BE2C (cell line): ENCODE data around the gene TRIM13.

ENCODE experiments used
- DNase-seq: peaks from one replicate; pipeline ENCODE4 v3.0.0-alpha.2; 2020
- H3K27me3 ChIP-seq: fragments of 250-450 bp; sonication (Bioruptor Pico); 2 replicates; pipeline ENCODE4 v1.5.1; 2020; ENCODE audit warnings: mild to moderate bottlenecking
- H3K36me3 ChIP-seq: fragments of 250-450 bp; sonication (Bioruptor Pico); 2 replicates; pipeline ENCODE4 v1.5.1; 2020; ENCODE audit warnings: mild to moderate bottlenecking
- H3K4me1 ChIP-seq: fragments of 250-450 bp; sonication (Bioruptor Pico); 2 replicates; pipeline ENCODE4 v1.5.1; 2020
- H3K4me3 ChIP-seq: 2 replicates; pipeline ENCODE4 v1.5.1; 2011; ENCODE audit warnings: low read depth, low read length
- H3K9me3 ChIP-seq: fragments of 250-450 bp; sonication (Bioruptor Pico); 2 replicates; pipeline ENCODE4 v1.5.1; 2020
- TF ChIP-seq, protein P1 (sequence below): IDR thresholded peaks from 2 replicates; pipeline ENCODE4 v1.5.1; 2012; ENCODE audit warnings: mild to moderate bottlenecking, low read depth, low read length

Gene TRIM13

GRCh38 chr13:50065712-50066111, 68.9 kb downstream of the TRIM13 start:
- H3K4me3 ChIP-seq, result no peak overlapping the region
- TF ChIP-seq, protein P1, sequence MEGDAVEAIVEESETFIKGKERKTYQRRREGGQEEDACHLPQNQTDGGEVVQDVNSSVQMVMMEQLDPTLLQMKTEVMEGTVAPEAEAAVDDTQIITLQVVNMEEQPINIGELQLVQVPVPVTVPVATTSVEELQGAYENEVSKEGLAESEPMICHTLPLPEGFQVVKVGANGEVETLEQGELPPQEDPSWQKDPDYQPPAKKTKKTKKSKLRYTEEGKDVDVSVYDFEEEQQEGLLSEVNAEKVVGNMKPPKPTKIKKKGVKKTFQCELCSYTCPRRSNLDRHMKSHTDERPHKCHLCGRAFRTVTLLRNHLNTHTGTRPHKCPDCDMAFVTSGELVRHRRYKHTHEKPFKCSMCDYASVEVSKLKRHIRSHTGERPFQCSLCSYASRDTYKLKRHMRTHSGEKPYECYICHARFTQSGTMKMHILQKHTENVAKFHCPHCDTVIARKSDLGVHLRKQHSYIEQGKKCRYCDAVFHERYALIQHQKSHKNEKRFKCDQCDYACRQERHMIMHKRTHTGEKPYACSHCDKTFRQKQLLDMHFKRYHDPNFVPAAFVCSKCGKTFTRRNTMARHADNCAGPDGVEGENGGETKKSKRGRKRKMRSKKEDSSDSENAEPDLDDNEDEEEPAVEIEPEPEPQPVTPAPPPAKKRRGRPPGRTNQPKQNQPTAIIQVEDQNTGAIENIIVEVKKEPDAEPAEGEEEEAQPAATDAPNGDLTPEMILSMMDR, result no peak
- no peaks in the 10 kb centered on the region for H3K27me3 ChIP-seq
- H3K9me3 ChIP-seq, result no peaks in the 10 kb centered on the region
- no peak for DNase-seq
- H3K4me1 ChIP-seq, result no peaks in the 10 kb centered on the region; the same call in 1 of the 2 replicates
- H3K36me3 ChIP-seq, result peaks cover 65% of the 10 kb centered on the region
